ENCODE results near the gene SHISA6.

Gene SHISA6

GRCh38 chr17:11308531-11308930 lies 67.5 kb downstream of the SHISA6 start:
- TF ChIP-seq ZFP30 (CRISPR knock-in tag; IDR thresholded peaks at IDR 0.05), result no peak
- no peak for TF ChIP-seq CSDC2 (CRISPR knock-in tag; IDR thresholded peaks at IDR 0.05)
- TF ChIP-seq ESRRG (CRISPR knock-in tag; IDR thresholded peaks at IDR 0.05), result no peak
- TF ChIP-seq PPARA (CRISPR knock-in tag; IDR thresholded peaks at IDR 0.05; ENCODE audit: borderline replicate concordance), result no peak
- no peak for TF ChIP-seq TOX (CRISPR knock-in tag; IDR thresholded peaks at IDR 0.05; ENCODE audit: borderline replicate concordance)
- no peak for TF ChIP-seq SNAI2 (CRISPR knock-in tag; IDR thresholded peaks at IDR 0.05)
- no peak for TF ChIP-seq OSR1 (CRISPR knock-in tag; IDR thresholded peaks at IDR 0.05)
- TF ChIP-seq ZC3H10 (CRISPR knock-in tag; IDR thresholded peaks at IDR 0.05), result no peak
- no peak for TF ChIP-seq TSHZ2 (CRISPR knock-in tag; IDR thresholded peaks at IDR 0.05)
- no peak for TF ChIP-seq GLIS3 (CRISPR knock-in tag; IDR thresholded peaks at IDR 0.05)
- no peak for TF ChIP-seq ZFP3 (CRISPR knock-in tag; IDR thresholded peaks at IDR 0.05)
- TF ChIP-seq ARNTL (CRISPR knock-in tag; IDR thresholded peaks at IDR 0.05; ENCODE audit: borderline replicate concordance, low read depth), result no peak
- no peak for TF ChIP-seq ISL1 (CRISPR knock-in tag; IDR thresholded peaks at IDR 0.05)
- no peak for TF ChIP-seq ZNF8 (CRISPR knock-in tag; IDR thresholded peaks at IDR 0.05)
- TF ChIP-seq POU6F1 (CRISPR knock-in tag; IDR thresholded peaks at IDR 0.05; ENCODE audit: borderline replicate concordance, low read depth), result no peak
- no peak for TF ChIP-seq TCF4 (CRISPR knock-in tag; IDR thresholded peaks at IDR 0.05; ENCODE audit: borderline replicate concordance)
- TF ChIP-seq CREB5 (CRISPR knock-in tag; IDR thresholded peaks at IDR 0.05; ENCODE audit: low read depth), result no peak
- no peak for TF ChIP-seq RARB (CRISPR knock-in tag; IDR thresholded peaks at IDR 0.05)
- no peak for TF ChIP-seq CSRNP3 (CRISPR knock-in tag; IDR thresholded peaks at IDR 0.05)
- no peak for ATAC-seq

GRCh38 chr17:11309033-11309432 lies 68.0 kb downstream of the SHISA6 start:
- TF ChIP-seq POU6F1 (CRISPR knock-in tag; IDR thresholded peaks at IDR 0.05; ENCODE audit: borderline replicate concordance, low read depth), result no peak
- TF ChIP-seq ZNF70 (CRISPR knock-in tag; IDR thresholded peaks at IDR 0.05), result no peak
- TF ChIP-seq PATZ1 (CRISPR knock-in tag; IDR thresholded peaks at IDR 0.05; ENCODE audit: borderline replicate concordance), result no peak
- TF ChIP-seq PPARA (CRISPR knock-in tag; IDR thresholded peaks at IDR 0.05; ENCODE audit: borderline replicate concordance), result no peak
- no peak for TF ChIP-seq ZFP3 (CRISPR knock-in tag; IDR thresholded peaks at IDR 0.05)
- TF ChIP-seq GLIS3 (CRISPR knock-in tag; IDR thresholded peaks at IDR 0.05), result no peak
- TF ChIP-seq ZNF8 (CRISPR knock-in tag; IDR thresholded peaks at IDR 0.05), result no peak
- no peak for TF ChIP-seq TSHZ2 (CRISPR knock-in tag; IDR thresholded peaks at IDR 0.05)
- no peak for TF ChIP-seq CSRNP3 (CRISPR knock-in tag; IDR thresholded peaks at IDR 0.05)
- no peak for TF ChIP-seq RARB (CRISPR knock-in tag; IDR thresholded peaks at IDR 0.05)
- no peak for ATAC-seq

Data from SK-N-SH treated with all-trans-retinoic acid at 6 μM for 48 hours (cell line).